GM19372 (cell line): Measurements from ENCODE around the gene PRAMEF18.
"Not testable (repeated sequence)": the region's sequence is repeated elsewhere in the genome, so short reads cannot be mapped to it uniquely, and the experiment has no call there.

ENCODE experiments used
- ATAC-seq: cut with Tn5 transposase; IDR thresholded peaks from one replicate; pipeline ENCODE4 v1.9.1; 2021; ENCODE audit warnings: mild to moderate bottlenecking, low read depth, moderate library complexity; ENCODE audit not compliant: unreplicated experiment

PRAMEF18 gene

GRCh38 chr1:13225675-13226204, at the start of gene PRAMEF18:
TSS of gene PRAMEF18 (minus strand) at chr1:13226154. CDS start at chr1:13226106, 48 bp downstream.
- ATAC-seq = not testable (repeated sequence)

GRCh38 chr1:13265124-13265523, 39.2 kb upstream of the PRAMEF18 start:
- not testable (repeated sequence) for ATAC-seq

- not testable (repeated sequence) for ATAC-seq
Observed at GRCh38 chr1:13253898-13254297, 27.9 kb upstream of the PRAMEF18 start, which contains the start of gene PRAMEF5. TSS of gene PRAMEF5 (plus strand) at chr1:13254198. CDS start at chr1:13259269, 5,071 bp downstream.

- not testable (repeated sequence) for ATAC-seq
Observed at GRCh38 chr1:13247122-13247521, 21.2 kb upstream of the PRAMEF18 start.

- ATAC-seq = not testable (repeated sequence)
Observed at GRCh38 chr1:13246554-13246871, 20.6 kb upstream of the PRAMEF18 start.

GRCh38 chr1:13245841-13246553, 20.0 kb upstream of the PRAMEF18 start:
- not testable (repeated sequence) for ATAC-seq

GRCh38 chr1:13243536-13244263, 17.7 kb upstream of the PRAMEF18 start:
- ATAC-seq = not testable (repeated sequence)

GRCh38 chr1:13239633-13240032, 13.7 kb upstream of the PRAMEF18 start:
- not testable (repeated sequence) for ATAC-seq

GRCh38 chr1:13237572-13237971, 11.6 kb upstream of the PRAMEF18 start:
- ATAC-seq = not testable (repeated sequence)

GRCh38 chr1:13234057-13234456, 8.1 kb upstream of the PRAMEF18 start:
- ATAC-seq = not testable (repeated sequence)

GRCh38 chr1:13232056-13232455, 6.1 kb upstream of the PRAMEF18 start:
- not testable (repeated sequence) for ATAC-seq

- not testable (repeated sequence) for ATAC-seq
Observed at GRCh38 chr1:13231061-13231750, 5.3 kb upstream of the PRAMEF18 start.

- ATAC-seq = not testable (repeated sequence)
Observed at GRCh38 chr1:13230601-13231000, 4.6 kb upstream of the PRAMEF18 start.

GRCh38 chr1:13230096-13230495, 4.1 kb upstream of the PRAMEF18 start:
- not testable (repeated sequence) for ATAC-seq

GRCh38 chr1:13228343-13228781, 2.4 kb upstream of the PRAMEF18 start:
- no peak for ATAC-seq

- ATAC-seq = not testable (repeated sequence)
Observed at GRCh38 chr1:13227271-13228055, 1.5 kb upstream of the PRAMEF18 start.

- ATAC-seq = no peak
Observed at GRCh38 chr1:13224480-13225060, 1.4 kb downstream of the PRAMEF18 start.

GRCh38 chr1:13222788-13223187, 3.2 kb downstream of the PRAMEF18 start:
- not testable (repeated sequence) for ATAC-seq

- ATAC-seq = not testable (repeated sequence)
Observed at GRCh38 chr1:13219203-13219602, 6.8 kb downstream of the PRAMEF18 start.
